K562 (cell line): ENCODE data around the gene PLAAT4. TPM values are rescaled to one million over a fixed set of nuclear protein-coding genes. Genes with fewer than 3 reads are reported as not detected.

Experiments used
- CCAR2 ChIP-seq: fragments of 200-400 bp; formaldehyde crosslinking; IDR thresholded peaks from 2 replicates; pipeline ENCODE4 v1.6.1; 2017; ENCODE audit warnings: mild to moderate bottlenecking, low read depth, low read length
- CHCHD3 ChIP-seq: fragments of 250-450 bp; sonication (Bioruptor Pico); IDR thresholded peaks from 2 replicates; pipeline ENCODE4 v2.1.2; 2022; ENCODE audit warnings: mild to moderate bottlenecking
- CLOCK ChIP-seq: fragments of 250-450 bp; sonication (Bioruptor Pico); IDR thresholded peaks from 2 replicates; pipeline ENCODE4 v1.4.0; 2020; ENCODE audit warnings: mild to moderate bottlenecking, moderate library complexity, borderline replicate concordance
- HEY1 ChIP-seq: fragments of 250-450 bp; sonication (Bioruptor Pico); IDR thresholded peaks from 2 replicates; pipeline ENCODE4 v1.5.0; 2020; ENCODE audit warnings: mild to moderate bottlenecking, moderate library complexity, borderline replicate concordance
- HLTF ChIP-seq: fragments of 450-650 bp; IDR thresholded peaks from 2 replicates; pipeline ENCODE4 v1.6.1; 2016
- IRF1 ChIP-seq: sonication (generic); formaldehyde crosslinking; IDR thresholded peaks from 2 replicates; pipeline ENCODE4 v1.8.0; 2022; ENCODE audit warnings: missing genetic modification reagents, mild to moderate bottlenecking, borderline replicate concordance
- LEF1 ChIP-seq: fragments of 450-650 bp; IDR thresholded peaks from 2 replicates; pipeline ENCODE4 v1.6.1; 2016; ENCODE audit warnings: mild to moderate bottlenecking
- MED1 ChIP-seq: sonication (generic); formaldehyde crosslinking; IDR thresholded peaks from 2 replicates; pipeline ENCODE4 v1.8.1; 2023; ENCODE audit warnings: missing genetic modification reagents, borderline replicate concordance
- PCBP2 ChIP-seq: fragments of 200-400 bp; formaldehyde crosslinking; IDR thresholded peaks from 2 replicates; pipeline ENCODE4 v1.6.1; 2018; ENCODE audit warnings: low read length, low read depth, mild to moderate bottlenecking, moderate library complexity; ENCODE audit not compliant: poor library complexity, severe bottlenecking
- PHF8 ChIP-seq: fragments of 200-600 bp; sonication (generic); IDR thresholded peaks from 2 replicates; pipeline ENCODE4 v1.6.1; 2012; ENCODE audit warnings: mixed run types, mild to moderate bottlenecking, inconsistent platforms, low read length, moderate library complexity, borderline replicate concordance
- TAF7 ChIP-seq: fragments of 450-650 bp; IDR thresholded peaks from 2 replicates; pipeline ENCODE4 v1.6.1; 2016; ENCODE audit warnings: missing genetic modification characterization, missing compliant biosample characterization
- TEAD2 ChIP-seq: fragments of 450-650 bp; IDR thresholded peaks from 2 replicates; pipeline ENCODE4 v1.6.1; 2016; ENCODE audit warnings: missing genetic modification characterization, control low read depth, missing compliant biosample characterization
- TGIF2 ChIP-seq: sonication (generic); formaldehyde crosslinking; IDR thresholded peaks from 2 replicates; pipeline ENCODE4 v1.8.1; 2022; ENCODE audit warnings: mild to moderate bottlenecking, missing genetic modification reagents, moderate library complexity
- ZBTB7A ChIP-seq: IDR thresholded peaks from 2 replicates; pipeline ENCODE4 v1.6.1; 2011; ENCODE audit warnings: low read depth, mild to moderate bottlenecking, low read length, moderate library complexity, borderline replicate concordance; ENCODE audit not compliant: control insufficient read depth
- ZNF3 ChIP-seq: fragments of 250-450 bp; sonication (Bioruptor Pico); IDR thresholded peaks from 2 replicates; pipeline ENCODE4 v1.5.0; 2021; ENCODE audit warnings: mild to moderate bottlenecking, moderate library complexity
- ZNF316 ChIP-seq: fragments of 450-650 bp; IDR thresholded peaks from 2 replicates; pipeline ENCODE4 v1.6.1; 2016
- polyA plus RNA-seq, 8 experiments: library from polyadenylated mRNA; depleted of rRNA in 4 of 8; stranded (reverse) in 5 of 8; unstranded in 3 of 8; fragments of >200 nt; fragmentation: Nextera tagmentation in 2 of 8; fragmentation: Illumina TruSeq in 1 of 8; extraction: Ambion mirVana in 2 of 8; extraction: Trizol in 1 of 8; gene quantifications; 2 replicates each; pipeline versions ENCODE4 v1.2.1 to v1.2.3, GENCODE V29; 2011 to 2014; ENCODE audit warnings: inconsistent platforms in 1 of 8, missing spikeins in 1 of 8
- total RNA-seq, 7 experiments: library from RNA; depleted of rRNA in 6 of 7; stranded (reverse); fragments of >200 nt in 6 of 7; fragmentation: Illumina TruSeq in 2 of 7; extraction: Trizol in 2 of 7; gene quantifications; 2 replicates each; pipeline versions ENCODE4 v1.2.1 to v1.2.3, GENCODE V29; 2011 to 2021; ENCODE audit warnings: low replicate concordance in 1 of 7
- TF ChIP-seq, protein P1 (sequence below): IDR thresholded peaks from 2 replicates; pipeline ENCODE4 v1.6.1; 2011; ENCODE audit not compliant: insufficient read length; ENCODE audit errors: extremely low read depth
- TF ChIP-seq, protein P2 (sequence below): fragments of 450-650 bp; IDR thresholded peaks from 2 replicates; pipeline ENCODE4 v1.6.1; 2016
- TF ChIP-seq, protein P3 (sequence below): fragments of 250-450 bp; sonication (Bioruptor Pico); IDR thresholded peaks from 2 replicates; pipeline ENCODE4 v1.8.0; 2021; ENCODE audit warnings: moderate library complexity, mild to moderate bottlenecking, inconsistent platforms

The PLAAT4 gene
- total and polyA plus RNA-seq, 9 of the 15 experiments (the other 6 are each of a cell fraction or from before 2014, with no cell fraction given) = 0.54 to 3.0 (median 1.3) TPM; not detected in 1

- no peak for TF ChIP-seq CLOCK (CRISPR knock-in tag)
- no peak for TF ChIP-seq TEAD2 (tag)
- no peak for TF ChIP-seq TAF7 (tag)
- TF ChIP-seq HLTF = peak; percentile 42; the same call in 1 of the 2 replicates
- TF ChIP-seq IRF1 (CRISPR knock-in tag) = no peak
- TF ChIP-seq, protein P1, sequence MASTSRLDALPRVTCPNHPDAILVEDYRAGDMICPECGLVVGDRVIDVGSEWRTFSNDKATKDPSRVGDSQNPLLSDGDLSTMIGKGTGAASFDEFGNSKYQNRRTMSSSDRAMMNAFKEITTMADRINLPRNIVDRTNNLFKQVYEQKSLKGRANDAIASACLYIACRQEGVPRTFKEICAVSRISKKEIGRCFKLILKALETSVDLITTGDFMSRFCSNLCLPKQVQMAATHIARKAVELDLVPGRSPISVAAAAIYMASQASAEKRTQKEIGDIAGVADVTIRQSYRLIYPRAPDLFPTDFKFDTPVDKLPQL = no peak
- TF ChIP-seq PHF8 = no peak
- TF ChIP-seq ZNF316 = peak; percentile 98
- no peak for TF ChIP-seq ZNF3
- TF ChIP-seq PCBP2 = no peak
- TF ChIP-seq CHCHD3 (CRISPR knock-in tag) = no peak
- TF ChIP-seq, protein P2, sequence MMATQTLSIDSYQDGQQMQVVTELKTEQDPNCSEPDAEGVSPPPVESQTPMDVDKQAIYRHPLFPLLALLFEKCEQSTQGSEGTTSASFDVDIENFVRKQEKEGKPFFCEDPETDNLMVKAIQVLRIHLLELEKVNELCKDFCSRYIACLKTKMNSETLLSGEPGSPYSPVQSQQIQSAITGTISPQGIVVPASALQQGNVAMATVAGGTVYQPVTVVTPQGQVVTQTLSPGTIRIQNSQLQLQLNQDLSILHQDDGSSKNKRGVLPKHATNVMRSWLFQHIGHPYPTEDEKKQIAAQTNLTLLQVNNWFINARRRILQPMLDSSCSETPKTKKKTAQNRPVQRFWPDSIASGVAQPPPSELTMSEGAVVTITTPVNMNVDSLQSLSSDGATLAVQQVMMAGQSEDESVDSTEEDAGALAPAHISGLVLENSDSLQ = peak; percentile 57
- no peak for TF ChIP-seq HEY1 (CRISPR knock-in tag)
- no peak for TF ChIP-seq TGIF2 (CRISPR knock-in tag)
- TF ChIP-seq, protein P3, sequence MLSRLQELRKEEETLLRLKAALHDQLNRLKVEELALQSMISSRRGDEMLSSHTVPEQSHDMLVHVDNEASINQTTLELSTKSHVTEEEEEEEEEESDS = no peak
- no peak for TF ChIP-seq CCAR2
- peak; percentile 89 for TF ChIP-seq LEF1
- TF ChIP-seq ZBTB7A = no peak
- TF ChIP-seq MED1 (CRISPR knock-in tag) = no peak
Measured at GRCh38 chr11:63567044-63567840, 30.6 kb downstream of the PLAAT4 start (continued).
